Ramos (cell line): ENCODE data around the gene PRKG1.
"Not testable (repeated sequence)": the region's sequence is repeated elsewhere in the genome, so short reads cannot be mapped to it uniquely, and the experiment has no call there.

ENCODE experiments used
- in situ Hi-C: fragments of 300-500 bp; cut with MboI; formaldehyde crosslinking; loops from one replicate; pipeline ENCODE4 v1.14.3; 2022; ENCODE audit warnings: low sequenced_read_pairs; ENCODE audit not compliant: unreplicated experiment

PRKG1 gene

DNA sequence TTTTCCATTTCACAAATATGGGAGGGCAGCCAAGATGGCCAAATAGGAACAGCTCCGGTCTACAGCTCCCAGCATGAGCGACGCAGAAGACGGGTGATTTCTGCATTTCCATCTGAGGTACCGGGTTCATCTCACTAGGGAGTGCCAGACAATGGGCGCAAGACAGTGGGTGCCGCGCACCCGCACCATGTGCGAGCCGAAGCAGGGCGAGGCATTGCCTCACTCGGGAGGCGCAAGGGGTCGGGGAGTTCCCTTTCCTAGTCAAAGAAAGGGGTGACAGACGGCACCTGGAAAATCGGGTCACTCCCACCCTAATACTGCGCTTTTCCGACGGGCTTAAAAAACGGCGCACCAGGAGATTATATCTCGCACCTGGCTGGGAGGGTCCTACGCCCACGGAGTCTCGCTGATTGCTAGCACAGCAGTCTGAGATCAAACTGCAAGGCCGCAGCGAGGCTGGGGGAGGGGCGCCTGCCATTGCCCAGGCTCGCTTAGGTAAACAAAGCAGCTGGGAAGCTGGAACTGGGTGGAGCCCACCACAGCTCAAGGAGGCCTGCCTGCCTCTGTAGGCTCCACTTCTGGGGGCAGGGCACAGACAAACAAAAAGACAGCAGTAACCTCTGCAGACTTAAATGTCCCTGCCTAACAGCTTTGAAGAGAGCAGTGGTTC, 89.2 kb downstream of the PRKG1 start:
- in situ Hi-C loops, result not testable (repeated sequence)

DNA sequence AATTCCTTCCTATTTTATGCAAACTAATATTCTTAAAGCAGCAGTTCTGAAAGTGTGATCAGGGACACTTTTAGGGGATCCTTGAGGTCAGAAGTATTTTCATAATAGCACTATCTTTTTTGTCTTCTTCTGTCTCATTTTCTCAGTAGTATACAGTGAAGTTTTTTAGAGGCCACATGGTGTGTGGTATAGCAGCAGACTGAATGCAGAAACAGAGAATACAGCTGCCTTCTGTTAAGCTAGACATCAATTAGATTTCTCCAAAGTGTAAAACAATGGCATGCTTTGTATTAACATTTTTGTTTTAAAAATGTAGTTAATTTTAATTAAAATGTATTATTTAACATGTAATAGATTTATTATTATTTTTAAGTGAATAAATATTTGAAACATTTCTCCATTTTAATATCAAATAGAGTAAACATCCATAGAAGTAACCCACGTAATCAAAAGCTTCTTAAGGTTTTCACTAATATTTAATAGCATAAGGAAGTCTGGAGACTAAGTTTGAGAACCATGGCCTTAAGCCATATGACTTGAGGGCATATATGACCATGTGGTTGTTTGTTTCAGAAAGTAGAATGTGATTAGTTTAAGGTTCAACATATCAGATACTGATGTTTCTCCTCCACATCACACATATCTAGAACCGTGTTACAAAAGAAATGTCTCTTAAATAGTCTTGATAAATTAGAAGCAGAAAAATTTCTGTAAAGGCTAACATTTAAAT, 94.0 kb downstream of the PRKG1 start:
- in situ Hi-C loops, result no loop called here

DNA sequence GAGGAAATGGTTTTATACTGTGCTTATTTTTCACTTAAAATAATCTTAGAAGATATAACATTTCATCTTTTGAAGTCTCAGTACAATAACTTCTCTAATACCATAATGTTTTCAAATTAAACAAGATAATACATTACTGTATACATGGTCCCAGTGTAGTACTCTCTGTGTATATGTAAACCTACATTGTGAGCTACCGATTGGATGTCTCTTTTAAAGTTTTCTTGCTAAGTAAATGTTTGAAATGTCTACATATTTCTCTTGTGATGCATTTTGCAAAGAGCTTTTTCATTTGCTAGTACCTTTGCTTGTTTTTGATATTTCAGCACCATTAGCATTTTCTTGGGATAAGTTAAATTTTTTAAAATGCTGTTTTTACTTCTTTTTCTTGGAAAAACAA, 94.8 kb downstream of the PRKG1 start:
- in situ Hi-C loops, result no loop called here

DNA sequence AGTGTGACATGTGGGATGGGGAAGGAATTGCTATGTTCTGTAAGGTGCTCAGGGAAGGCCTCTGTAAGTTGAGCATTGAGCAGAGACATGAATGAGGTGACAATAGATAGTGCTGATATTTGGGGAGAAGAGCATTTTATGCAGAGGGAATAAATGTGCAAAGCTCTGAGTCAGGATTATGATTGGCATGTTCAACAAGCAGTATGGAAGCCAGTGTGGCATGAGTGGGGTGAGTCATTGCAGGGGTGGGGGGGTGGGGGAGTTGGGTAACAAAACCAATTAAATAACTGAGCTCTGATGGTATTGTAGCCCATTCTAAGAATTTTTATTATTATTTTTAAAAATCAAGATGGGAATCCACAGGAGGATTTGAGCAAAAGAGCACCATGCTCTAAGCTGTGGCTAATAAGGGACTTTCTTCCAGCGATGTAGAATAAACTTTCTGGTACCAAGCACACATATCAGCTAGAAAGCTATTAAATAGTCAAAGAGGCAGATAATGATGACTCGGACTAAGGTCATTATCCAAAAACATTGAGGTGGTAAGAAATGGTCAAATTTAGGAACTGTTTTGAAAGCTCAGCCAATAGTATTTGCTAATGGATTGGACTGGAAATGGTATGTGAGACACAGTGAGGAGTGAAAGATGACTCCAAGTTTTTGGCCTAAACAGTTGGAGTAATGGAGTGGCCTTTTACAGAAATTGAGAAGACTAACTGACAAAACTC, 96.4 kb downstream of the PRKG1 start:
- in situ Hi-C loops, result no loop called here

DNA sequence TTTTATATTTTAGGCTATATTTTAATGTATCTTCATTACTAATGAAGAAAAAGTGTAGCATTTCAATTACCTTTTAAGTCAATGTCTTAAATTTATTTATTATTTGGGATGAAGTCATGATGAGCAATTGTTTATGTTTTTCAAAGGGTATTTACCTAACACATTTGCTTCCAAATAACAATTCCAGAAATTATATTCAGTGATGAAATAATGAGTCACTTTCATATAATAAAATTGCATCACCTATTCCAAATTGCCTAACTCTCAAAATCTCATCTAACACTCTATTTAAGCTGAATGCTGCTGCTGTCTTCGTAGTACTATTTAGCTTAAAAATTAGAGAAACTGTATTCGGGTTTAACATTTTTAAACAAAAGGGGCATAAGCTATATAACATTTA, 97.7 kb downstream of the PRKG1 start:
- in situ Hi-C loops, result no loop called here

DNA sequence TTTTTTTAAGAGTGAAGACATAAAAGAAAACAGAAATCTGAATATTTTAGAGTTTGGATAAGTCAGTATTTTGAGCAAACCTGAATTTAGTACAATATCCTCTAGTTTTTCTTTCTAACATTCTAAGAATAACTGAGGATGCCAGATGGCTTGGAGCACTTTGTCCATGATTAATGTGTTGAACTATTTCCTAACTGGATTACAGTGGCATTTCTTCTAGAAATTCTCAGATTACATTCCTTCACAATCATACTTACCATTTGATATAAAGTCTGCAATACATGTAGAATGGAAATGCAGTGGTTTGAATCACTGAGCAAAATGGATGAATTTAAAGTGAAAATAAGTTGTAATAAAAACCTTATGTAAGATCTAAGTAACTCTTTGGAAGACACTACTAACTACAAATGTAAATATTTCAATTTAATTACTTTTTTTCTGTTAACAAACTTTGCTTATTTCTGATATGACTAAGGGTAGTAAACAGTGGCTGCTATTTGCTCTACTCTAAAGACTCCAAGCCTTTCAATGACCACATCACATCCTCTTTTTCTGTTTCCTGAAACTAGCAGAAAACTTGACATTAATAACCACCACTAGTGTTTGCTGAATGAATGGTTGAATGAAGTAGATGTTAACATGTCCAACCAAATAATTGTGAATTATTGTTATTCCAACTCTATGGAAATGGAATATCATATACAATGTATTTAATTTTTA, 102.8 kb downstream of the PRKG1 start:
- in situ Hi-C loops, result no loop called here

DNA sequence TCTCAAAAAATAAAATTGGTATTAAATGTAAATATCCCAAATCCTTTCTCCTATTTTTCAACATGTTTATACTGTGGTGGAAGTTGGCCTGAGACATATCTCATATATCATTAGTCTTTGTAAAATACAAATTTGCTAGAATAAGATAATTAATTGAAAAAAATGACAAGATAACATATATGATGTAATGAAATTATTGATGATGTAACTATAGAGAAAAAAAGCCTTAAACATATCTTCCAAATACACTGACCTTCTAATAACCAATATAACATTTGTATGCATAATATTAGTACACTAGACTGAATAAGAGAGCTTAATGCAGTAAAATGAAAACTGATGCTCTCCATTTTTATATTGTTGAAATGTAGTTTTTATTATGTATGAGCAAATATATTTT, 104.3 kb downstream of the PRKG1 start:
- in situ Hi-C loops, result no loop called here

DNA sequence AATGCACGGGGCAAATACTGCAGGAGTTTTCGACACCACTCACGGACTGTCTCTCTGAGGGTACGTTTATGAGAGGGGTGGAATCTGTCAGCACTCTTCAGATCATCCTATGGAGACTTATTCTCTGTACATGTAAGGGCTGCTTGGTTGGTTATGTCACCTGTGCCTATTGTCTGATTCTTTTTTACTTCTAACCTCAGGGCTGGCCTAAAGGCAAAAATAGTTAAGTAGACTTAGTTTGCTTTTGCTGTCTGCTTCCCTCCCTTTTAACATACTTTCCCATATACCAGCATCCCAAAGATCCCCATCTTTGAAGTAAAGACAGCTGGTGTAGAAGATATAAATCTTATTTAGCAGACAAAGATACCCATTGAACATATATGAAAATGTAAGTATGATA, 105.9 kb downstream of the PRKG1 start:
- in situ Hi-C loops, result no loop called here

DNA sequence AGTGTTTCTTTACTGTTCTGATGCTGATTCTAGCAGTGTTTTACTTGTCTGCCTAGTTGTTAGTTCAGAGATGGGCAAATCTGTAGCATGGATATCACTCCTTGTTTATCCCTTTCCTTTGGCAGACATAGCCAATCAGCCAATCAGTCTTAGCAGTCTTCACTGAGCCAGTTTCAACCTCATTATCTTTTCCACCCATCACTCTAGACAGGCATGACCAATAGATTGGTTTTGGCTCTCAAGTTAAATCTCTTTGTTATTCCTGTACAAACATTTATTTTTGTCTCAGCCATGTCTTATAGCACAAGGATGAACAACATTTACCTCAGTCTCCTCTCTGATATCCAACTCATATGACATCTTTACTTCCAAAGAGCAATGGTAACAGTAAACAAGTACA, 109.5 kb downstream of the PRKG1 start:
- in situ Hi-C loops, result no loop called here

DNA sequence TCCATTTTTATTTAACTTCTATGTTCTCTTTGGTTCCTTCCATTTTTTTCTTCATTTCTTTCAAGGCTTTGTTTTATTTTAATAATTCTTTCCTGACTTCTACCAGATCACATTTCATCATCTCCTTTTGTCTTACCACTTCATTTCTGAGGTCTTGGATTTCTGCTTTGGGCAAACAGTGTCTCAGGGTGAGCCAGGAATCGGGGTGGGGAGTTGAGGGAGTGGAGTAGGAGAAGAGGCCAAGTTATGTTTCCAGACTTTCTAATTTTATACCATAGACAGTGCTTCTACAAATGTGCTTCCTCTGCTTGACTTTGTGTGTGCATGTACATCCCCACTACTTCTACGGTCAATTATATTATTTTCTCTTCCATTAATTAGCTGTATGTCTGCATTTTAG, 112.1 kb downstream of the PRKG1 start:
- in situ Hi-C loops, result no loop called here

DNA sequence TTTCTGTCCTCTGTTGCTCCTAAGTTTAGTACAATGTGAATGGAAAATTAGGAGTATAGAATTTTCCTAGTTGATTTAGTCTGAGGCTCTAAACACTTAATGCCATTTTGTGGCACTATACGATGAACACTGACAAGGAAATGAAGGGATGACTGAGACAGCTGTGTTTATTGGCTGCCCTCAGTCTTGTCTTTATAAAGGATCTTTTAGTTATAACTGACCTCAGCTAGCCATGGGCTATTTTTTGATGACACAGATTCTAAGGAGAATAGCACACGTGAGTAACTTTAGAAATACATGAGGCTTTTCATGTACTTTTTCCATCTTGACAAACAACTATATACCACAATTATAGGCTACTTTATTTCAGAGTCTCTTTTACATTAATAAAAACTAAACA, 113.7 kb downstream of the PRKG1 start:
- in situ Hi-C loops, result no loop called here

DNA sequence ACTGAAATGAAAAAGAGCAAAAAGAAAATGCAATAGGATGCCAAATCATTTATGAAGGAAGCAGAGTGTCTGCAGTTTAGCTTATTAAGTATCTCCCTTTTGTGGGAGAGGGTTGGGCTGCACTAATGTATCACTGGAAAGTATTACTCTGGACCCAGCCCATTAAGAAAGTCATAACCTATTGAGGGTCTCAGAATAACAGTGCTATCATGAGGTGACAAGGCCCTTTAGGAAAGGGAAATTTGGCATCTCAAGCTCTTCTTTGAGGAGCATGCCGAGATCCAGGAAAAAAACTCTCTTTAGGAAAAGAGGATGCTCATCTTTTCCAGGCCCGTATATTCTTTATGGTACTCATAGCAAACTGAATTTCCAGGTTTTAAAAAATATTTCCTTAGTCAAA, 114.6 kb downstream of the PRKG1 start:
- in situ Hi-C loops, result no loop called here

DNA sequence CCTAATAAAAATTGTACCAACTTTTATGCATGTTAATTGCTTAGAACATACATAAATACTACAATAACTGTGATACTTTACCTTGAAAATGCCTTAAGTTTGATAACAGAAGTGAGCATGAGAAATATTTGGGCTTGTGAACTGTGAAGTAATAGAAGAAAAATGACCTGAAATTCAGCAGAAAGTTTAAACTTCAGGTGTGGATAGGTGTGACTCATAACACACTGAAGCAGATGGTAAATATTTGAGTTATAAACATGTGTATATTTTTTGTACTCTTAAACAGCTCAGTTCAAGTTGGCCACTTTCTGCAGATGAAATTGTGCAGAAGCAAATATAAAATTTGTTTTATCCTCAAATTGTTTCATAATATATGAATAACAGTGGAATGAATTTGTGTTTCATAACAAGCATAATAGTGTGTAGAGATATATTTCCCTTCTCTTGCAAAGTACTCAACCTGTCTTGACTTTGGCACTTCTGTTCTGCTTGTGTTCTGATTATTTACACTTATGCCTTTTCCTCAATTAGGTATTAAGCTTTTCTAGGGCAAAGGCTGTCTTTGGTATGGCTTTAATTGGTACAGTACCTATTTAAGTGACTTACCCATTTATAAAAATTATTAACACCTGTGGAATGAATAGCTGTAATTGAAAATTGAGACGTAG, 122.4 kb downstream of the PRKG1 start:
- in situ Hi-C loops, result no loop called here

DNA sequence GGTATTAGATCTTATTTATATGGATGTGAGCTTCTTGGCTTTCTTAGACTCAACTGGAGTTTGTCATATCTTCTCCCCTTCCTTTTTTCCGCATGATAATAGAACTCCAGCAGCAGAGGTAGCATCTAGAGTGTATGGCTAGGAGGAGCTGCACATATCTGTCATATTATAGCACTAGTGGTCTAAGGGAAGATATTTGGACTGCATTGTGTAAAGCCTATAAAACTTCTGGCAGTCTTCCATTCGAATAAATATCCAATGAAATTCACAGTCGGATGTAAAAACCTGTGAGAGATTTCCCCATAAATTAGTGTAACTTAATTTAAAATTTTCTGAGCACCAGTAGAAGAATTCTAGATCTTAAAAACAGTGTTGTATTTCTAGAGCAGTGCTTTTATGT, 123.9 kb downstream of the PRKG1 start:
- in situ Hi-C loops, result no loop called here

DNA sequence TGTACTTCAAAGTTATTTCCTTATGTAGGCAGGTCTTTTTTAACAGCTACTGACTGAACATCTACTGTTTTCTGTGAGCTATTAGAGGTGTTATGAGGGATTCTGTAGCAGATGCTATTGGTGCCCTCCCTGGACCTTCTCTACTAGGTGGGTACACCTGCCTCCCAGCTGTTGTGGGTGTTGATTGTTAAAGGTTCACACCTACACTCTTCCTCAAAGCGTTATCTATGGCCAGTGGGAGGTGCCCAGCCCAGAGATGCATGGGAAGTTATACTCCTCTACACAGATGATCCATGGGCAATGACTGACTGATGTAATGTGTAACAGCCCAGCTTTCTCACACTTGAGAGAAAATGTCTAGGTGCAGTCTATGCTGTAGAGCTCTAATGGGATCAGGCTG, 127.7 kb downstream of the PRKG1 start:
- in situ Hi-C loops, result no loop called here

DNA sequence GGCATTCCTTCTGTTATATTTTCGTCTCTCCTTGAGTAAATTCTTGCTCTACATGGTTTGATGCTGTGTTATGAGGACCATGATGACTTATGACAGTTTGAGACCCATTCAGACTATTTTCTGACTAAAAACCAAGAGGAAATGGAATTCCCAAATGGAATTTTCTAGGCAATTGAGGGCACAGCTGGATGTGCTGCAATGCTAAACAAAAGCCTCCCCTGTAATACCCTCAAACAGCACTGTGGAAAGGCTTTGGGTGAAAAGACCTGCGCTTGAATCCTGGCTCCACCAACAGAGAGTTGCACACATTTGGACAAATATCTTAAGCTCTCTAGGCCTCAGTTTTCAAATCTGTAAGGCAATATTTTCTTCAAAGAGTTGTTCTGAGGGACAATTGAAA, 129.1 kb downstream of the PRKG1 start:
- in situ Hi-C loops, result no loop called here

DNA sequence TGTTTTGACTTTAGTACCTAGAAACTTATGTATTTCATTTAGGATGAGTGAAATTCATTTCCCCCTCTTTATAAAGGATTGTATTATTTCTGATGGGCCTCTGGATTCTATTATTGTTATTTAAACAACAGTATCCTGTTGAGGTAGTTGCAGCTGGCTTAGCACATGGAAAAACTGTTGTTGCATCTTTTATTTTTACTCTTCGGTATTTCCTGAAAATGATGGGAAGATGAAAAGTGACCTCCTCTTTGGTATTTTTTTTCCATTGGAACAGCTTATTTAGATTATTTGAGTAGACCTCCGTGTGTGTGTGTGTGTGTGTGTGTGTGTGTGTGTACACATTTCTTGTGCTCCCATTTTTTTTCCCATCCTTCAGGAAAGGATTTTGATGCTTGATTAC, 129.8 kb downstream of the PRKG1 start:
- in situ Hi-C loops, result no loop called here

DNA sequence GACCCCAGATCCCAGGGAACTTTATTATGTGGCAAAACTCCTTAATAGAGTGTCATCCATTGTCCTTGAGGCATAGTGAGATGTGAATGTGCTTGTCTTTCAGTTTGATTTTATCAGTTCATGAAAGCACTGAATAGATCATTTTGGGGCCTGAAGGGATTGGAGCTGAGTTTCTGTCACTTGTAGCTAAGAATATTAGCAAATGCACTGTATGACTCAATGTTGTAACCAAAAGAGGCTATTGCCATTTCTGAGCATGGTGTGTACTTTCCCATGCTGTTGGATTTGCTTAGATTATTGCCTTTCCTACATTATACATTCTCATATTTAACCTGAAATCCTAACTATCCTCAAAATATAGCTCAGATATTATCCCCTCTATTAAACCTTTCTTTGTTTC, 130.4 kb downstream of the PRKG1 start:
- in situ Hi-C loops, result no loop called here

DNA sequence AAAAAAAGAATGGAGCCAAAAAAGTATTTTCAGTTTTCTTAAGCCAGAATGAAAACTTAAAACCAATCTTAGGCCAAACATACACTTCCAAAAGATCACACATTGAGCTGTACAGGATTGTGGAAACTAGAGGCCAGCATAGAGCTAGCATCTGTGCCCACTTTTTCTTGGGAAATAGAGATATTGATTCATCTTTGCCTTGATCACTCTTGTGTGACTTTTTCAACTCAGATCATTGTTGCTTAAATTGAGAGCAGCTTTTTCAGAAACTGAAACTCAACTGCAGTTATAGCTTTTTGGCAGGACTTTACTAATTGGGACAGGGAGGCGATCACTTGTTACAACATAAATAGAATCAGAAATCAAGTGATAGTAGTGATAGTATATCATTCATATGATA, 132.2 kb downstream of the PRKG1 start:
- in situ Hi-C loops, result no loop called here

DNA sequence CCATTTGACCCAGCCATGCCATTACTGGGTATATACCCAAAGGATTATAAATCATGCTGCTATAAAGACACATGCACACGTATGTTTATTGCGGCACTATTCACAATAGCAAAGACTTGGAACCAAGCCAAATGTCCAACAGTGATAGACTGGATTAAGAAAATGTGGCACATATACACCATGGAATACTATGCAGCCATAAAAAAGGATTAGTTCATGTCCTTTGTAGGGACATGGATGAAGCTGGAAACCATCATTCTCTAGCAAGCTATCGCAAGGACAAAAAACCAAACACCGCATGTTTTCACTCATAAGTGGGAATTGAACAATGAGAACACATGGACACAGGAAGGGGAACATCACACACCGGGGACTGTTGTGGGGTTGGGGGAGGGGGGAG, 138.7 kb downstream of the PRKG1 start:
- in situ Hi-C loops, result not testable (repeated sequence)
